MM.1S (cell line): Measurements from ENCODE around the gene CCIN.

Experiments used
- EZH2 ChIP-seq: fragments of 300-600 bp; sonication (generic); optimal IDR thresholded peaks from 2 replicates; pipeline ENCODE3; 2017; ENCODE audit warnings: low read depth, mild to moderate bottlenecking, antibody characterized with exemption, low read length, mixed read lengths
- TF ChIP-seq, protein P1 (sequence below): fragments of 300-600 bp; sonication (generic); IDR thresholded peaks from 2 replicates; pipeline ENCODE4 v1.5.1; 2016; ENCODE audit warnings: antibody characterized with exemption, low read length, mixed read lengths

- TF ChIP-seq, protein P1, sequence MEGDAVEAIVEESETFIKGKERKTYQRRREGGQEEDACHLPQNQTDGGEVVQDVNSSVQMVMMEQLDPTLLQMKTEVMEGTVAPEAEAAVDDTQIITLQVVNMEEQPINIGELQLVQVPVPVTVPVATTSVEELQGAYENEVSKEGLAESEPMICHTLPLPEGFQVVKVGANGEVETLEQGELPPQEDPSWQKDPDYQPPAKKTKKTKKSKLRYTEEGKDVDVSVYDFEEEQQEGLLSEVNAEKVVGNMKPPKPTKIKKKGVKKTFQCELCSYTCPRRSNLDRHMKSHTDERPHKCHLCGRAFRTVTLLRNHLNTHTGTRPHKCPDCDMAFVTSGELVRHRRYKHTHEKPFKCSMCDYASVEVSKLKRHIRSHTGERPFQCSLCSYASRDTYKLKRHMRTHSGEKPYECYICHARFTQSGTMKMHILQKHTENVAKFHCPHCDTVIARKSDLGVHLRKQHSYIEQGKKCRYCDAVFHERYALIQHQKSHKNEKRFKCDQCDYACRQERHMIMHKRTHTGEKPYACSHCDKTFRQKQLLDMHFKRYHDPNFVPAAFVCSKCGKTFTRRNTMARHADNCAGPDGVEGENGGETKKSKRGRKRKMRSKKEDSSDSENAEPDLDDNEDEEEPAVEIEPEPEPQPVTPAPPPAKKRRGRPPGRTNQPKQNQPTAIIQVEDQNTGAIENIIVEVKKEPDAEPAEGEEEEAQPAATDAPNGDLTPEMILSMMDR: no peak; the same call in 1 of the 2 replicates
- no peak for TF ChIP-seq EZH2
Observed at GRCh38 chr9:36141288-36141687, 27.9 kb upstream of the CCIN start.
